G401 (cell line): ENCODE measurements around the gene PLXND1. TPM values are rescaled to one million over a fixed set of nuclear protein-coding genes. Genes with fewer than 3 reads are reported as not detected.

Source experiments
- DNase-seq: peaks from one replicate; pipeline ENCODE4 v3.0.0-alpha.2; 2015; ENCODE audit warnings: low spot score
- in situ Hi-C: cut with HindIII; loops from 2 replicates; pipeline ENCODE4 v1.10.0; 2016; ENCODE audit warnings: low sequenced_read_pairs, mixed read lengths
- total RNA-seq: library from RNA; depleted of rRNA; stranded (reverse); fragments of >200 nt; shearing (Covaris generic); gene quantifications from 2 replicates; pipeline ENCODE4 v1.2.3, GENCODE V29; 2014

The PLXND1 gene
- total RNA-seq, 1 experiment from 2014 or later: 54.7 TPM

DNA sequence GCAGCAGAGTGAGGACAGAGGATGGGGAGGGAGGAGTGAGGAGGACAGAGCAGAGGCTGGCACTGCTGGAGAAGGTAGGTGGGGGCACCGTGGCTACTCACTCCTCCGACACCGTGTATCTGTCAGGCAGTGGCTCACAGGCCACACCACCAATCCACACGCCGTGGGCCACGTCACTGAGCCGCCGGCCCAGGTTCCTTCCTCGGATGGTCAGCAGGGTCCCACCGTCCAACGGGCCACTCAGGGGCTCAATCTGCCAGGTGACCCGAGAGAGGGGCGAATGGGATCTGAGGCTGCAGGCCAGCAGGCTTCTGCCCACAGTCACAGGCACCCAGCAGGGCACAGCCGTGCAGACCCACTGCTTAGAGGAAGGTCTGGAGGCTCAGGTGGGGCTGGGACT lies 33.0 kb downstream of the PLXND1 start:
- in situ Hi-C loops: no loop called here
- no peak for DNase-seq

GRCh38 chr3:129572603-129573002 lies 33.9 kb downstream of the PLXND1 start:
- in situ Hi-C loops: no loop called here
- DNase-seq: no peak

GRCh38 chr3:129571605-129572547 lies 34.6 kb downstream of the PLXND1 start:
- in situ Hi-C loops: no loop called here
- DNase-seq: no peak

- in situ Hi-C loops: no loop called here
- no peak for DNase-seq
Measured at GRCh38 chr3:129569856-129570255, 36.6 kb downstream of the PLXND1 start.

- no peak for DNase-seq
- in situ Hi-C loops: no loop called here
Measured at GRCh38 chr3:129567939-129568338, 38.5 kb downstream of the PLXND1 start.

DNA sequence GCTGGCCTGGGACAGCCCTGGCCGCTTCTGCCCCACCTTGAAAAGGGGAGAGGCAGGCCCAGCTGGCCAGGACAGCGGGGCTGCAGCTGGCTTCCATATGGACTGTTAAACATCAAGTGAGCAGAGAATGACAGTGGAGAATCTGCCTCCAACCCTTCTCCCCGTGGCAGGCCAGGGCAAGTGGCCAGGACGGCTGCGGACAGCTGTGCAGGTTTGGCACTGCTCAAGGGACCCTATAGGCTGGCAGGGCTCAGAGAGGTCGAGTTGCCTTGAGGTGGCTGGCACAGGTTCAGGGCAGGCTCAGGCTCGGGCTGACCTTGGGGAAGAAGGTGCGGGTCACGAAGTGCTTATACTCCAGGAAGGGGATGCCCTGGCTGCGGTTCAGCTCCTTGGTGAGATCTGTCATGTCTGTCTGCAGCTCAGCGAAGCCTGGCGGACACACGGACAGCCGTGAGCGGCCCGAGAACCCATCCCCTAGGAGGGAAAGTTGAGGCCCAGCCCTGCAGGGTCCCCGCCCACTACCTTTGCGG lies 39.2 kb downstream of the PLXND1 start:
- in situ Hi-C loops: no loop called here

GRCh38 chr3:129565902-129566301 lies 40.6 kb downstream of the PLXND1 start:
- in situ Hi-C loops: no loop called here
- DNase-seq: no peak

More for the DNA sequence above, 39.2 kb downstream of the PLXND1 start:
- no peak for DNase-seq

DNA sequence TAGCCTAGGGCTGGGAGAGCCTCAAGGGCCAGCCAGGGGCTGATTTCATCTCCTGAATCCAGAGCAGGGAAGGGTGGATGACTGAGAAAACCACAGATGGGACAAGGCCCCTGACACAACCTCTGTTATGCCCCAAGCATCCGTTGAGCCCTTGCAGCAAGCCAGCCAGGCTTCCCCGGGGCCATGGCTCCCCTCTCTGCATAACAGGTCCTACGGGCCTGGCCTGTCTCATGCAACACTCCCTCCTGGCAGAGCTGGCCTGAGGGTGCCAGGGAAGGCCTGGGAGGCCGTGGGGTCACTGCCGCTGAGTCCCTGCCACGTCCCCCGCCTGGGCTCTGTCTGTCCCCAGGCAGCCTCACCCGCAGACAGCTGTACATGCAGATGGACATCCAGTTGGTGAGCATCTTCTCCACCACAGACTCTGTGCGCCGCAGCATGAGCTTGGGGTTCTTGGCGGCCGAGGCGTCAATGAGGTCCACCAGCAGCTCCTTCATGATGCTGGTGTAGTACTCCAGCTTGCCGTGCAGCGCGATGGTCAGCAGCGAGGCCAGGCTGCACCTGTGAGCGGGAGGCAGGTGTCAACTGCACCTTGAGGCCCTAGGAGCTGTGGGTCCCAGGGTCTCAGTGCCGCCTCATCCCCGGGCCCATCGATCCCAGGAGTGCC lies 41.4 kb downstream of the PLXND1 start:
- in situ Hi-C loops: no loop called here
- no peak for DNase-seq

DNA sequence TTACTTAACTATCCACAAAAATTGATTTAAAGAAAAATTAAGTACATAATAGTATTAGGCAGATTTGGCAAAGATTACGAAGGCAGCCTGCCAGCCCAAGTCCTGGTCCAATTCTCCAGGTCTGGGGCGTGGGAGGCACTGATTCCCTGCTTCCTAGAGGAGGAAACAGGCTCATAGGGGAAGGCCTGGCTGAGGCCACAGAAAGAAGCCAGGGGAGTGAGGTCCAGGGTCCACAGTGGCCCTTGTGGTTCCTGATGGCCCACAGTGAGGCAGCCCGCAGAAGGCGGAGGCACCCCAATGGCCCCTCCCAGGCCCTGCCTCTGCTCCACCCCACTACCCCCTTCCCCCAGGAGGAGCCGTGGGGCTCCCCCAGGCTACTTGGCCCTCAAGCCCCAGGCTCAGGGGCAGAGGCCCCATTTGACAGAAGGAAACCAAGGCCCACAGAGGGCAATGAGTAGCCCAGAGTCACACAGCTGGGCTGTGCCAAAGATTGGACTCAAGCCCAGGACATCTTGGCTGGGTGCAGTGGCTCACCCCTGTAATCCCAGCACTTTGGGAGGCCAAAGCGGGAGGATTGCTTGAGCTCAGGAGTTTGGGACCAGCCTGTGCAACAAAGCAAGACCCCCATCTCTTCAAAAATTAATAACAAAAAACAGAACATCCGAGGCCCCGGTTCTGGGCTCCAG lies 42.5 kb downstream of the PLXND1 start:
- in situ Hi-C loops: no loop called here

DNA sequence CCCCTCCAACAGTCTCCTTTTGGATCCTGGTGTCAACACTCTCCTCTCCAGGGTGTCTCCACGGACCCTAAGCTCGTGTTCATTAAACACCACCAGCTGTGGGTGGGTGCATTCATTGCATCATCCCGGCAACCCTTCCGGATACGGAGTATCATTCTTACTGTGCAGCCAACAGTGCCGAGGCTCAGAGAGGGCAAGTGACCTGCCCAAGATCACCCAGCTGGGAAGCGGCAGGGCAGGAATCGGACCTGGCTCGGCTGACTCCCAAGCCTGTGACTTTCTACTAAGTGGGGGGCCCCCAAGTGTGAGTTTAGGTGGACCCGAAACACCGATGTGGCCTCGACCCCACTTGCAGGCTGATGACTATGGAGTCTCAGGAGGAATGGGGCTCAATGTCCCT lies 43.1 kb downstream of the PLXND1 start:
- in situ Hi-C loops: no loop called here
- no peak for DNase-seq

More for the DNA sequence above, 42.5 kb downstream of the PLXND1 start:
- DNase-seq: no peak

- in situ Hi-C loops: no loop called here
- DNase-seq: no peak
Measured at GRCh38 chr3:129562803-129563202, 43.7 kb downstream of the PLXND1 start.

DNA sequence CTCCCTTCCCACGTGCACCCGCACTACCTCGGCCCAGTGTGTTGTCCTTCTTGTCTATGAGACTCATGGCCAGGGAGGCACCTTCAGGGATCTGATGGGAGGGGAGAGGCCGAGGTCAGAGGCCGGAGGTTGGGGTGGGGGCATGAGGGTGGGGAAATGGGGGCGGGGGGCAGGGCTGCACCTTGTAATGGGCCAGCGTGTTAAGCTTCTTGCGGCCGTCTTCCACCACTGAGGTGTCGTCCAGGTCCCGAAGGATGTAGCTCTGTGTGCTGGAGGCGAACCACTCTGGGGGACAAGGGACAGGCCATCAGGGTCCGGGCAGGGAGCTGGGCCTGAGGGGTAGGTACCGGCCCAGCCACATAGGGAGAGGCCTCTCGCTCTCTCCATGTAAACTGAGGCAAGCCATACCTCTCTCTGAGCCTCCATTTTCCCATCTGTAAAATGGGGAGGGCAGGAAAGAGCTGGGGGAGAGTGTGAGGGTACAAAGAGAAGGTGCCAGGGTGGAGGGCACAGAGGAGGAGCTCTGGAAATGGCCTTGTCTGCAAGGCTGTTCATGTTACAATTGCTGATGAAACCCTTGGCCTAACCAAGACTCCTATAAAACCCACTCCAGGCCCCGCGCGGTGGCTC lies 44.7 kb downstream of the PLXND1 start:
- in situ Hi-C loops: no loop called here
- DNase-seq: no peak

GRCh38 chr3:129560911-129561594 lies 45.4 kb downstream of the PLXND1 start:
- no peak for DNase-seq
- in situ Hi-C loops: no loop called here

DNA sequence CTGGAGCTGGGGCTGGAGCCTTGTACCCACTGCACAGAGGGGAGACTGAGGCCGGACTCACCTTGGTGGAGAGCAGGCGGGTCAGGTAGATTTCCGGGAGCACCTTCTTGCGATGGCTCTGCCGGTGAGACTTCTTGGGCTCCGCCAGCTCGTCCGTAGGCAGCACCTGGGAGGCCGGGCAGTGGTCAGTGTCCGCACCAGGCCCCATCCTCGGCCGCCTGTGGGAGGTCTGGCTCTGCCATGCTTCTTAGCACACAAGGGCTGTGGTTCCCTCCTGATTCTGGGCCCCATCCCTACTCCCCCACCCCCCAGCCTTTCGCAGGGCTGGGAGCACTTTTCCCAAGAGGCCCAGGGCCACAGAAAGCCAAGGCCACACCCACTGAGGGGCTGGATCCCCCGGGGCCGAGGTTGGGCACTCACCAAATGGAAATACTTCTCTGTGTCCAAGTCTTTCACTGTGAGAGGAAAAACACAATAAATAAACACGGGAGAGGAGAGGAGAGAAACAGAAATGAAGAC lies 46.1 kb downstream of the PLXND1 start:
- no peak for DNase-seq
- in situ Hi-C loops: no loop called here

GRCh38 chr3:129559565-129560079 lies 46.9 kb downstream of the PLXND1 start:
- in situ Hi-C loops: no loop called here
- no peak for DNase-seq

DNA sequence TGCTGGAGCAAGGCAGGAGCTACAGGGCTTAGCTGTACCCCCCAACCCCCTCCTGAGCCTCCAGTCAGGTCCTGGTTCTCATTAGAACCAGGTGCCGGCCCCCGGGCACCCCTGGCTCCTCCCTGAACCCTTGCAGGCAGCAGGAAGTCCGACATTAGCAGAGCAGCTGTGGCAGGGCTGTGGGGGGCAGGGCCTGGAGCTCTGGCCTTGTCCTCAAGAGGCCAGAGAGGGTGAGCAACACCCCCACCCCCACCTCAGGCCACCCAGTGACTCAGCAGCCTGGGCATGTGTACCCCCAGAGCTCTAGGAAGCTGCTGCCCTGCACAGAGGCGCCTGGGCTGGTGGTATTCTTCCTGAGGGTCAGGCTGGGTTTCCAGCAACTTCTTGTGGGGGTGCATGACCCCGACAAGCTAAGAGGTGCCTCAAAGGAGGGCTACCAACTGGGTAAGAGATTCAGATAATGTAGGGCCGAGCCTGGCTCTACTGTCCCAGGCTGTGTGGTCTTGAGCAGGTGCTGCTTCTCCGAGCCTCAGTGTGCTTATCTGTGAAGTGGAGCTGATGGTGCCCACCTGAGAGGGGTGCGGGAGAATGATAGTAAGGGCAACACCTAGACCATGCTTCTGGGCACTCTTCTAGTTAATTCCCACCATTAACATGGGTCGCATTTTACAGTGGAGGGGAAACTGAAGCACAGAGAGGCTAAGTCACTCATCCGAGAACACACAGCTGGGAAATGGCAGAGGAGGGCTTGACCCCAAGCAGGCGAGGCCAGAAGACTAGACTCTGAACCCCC lies 47.5 kb downstream of the PLXND1 start:
- in situ Hi-C loops: no loop called here
- no peak for DNase-seq

GRCh38 chr3:129558081-129558771 lies 48.2 kb downstream of the PLXND1 start:
- DNase-seq: no peak
- in situ Hi-C loops: no loop called here
